HepG2 (cell line): ENCODE results near the gene COQ9. TPM values are rescaled to one million over a fixed set of nuclear protein-coding genes. Genes with fewer than 3 reads are reported as not detected.

ENCODE experiments used
- AHR ChIP-seq: IDR thresholded peaks from 2 replicates; pipeline ENCODE4 v1.6.1; 2018; ENCODE audit warnings: missing genetic modification reagents, missing compliant biosample characterization
- CREB3 ChIP-seq: sonication (generic); formaldehyde crosslinking; IDR thresholded peaks from 2 replicates; pipeline ENCODE4 v1.5.0; 2020; ENCODE audit warnings: missing genetic modification reagents
- FOSL2 ChIP-seq: sonication (generic); formaldehyde crosslinking; IDR thresholded peaks from 2 replicates; pipeline ENCODE4 v1.4.0; 2020; ENCODE audit warnings: missing genetic modification reagents
- HIC2 ChIP-seq: sonication (generic); formaldehyde crosslinking; IDR thresholded peaks from 2 replicates; pipeline ENCODE4 v1.9.0; 2022; ENCODE audit warnings: low read depth, missing genetic modification reagents
- HNRNPLL ChIP-seq: fragments of 200-400 bp; formaldehyde crosslinking; IDR thresholded peaks from 2 replicates; pipeline ENCODE4 v1.6.1; 2017; ENCODE audit warnings: mild to moderate bottlenecking, low read depth, low read length; ENCODE audit not compliant: poor library complexity, severe bottlenecking
- JUND ChIP-seq: sonication (generic); formaldehyde crosslinking; IDR thresholded peaks from 2 replicates; pipeline ENCODE4 v1.8.0; 2022; ENCODE audit warnings: mild to moderate bottlenecking, missing genetic modification reagents
- KLF11 ChIP-seq: IDR thresholded peaks from 2 replicates; pipeline ENCODE4 v1.6.1; 2016; ENCODE audit warnings: missing compliant biosample characterization
- LRRFIP1 ChIP-seq: sonication (generic); formaldehyde crosslinking; conservative IDR thresholded peaks from 2 replicates; pipeline ENCODE4 v1.4.0; 2020; ENCODE audit warnings: missing genetic modification reagents
- SALL2 ChIP-seq: sonication (generic); formaldehyde crosslinking; IDR thresholded peaks from 2 replicates; pipeline ENCODE4 v1.8.1; 2023; ENCODE audit warnings: mild to moderate bottlenecking, missing genetic modification reagents, inconsistent platforms
- ZFP36 ChIP-seq: fragments of 150-350 bp; IDR thresholded peaks from 2 replicates; pipeline ENCODE4 v1.6.1; 2018; ENCODE audit warnings: borderline replicate concordance, low read length, low read depth; ENCODE audit not compliant: partially characterized antibody
- polyA plus RNA-seq, 8 experiments: library from polyadenylated mRNA; depleted of rRNA in 3 of 8; stranded (reverse) in 7 of 8; unstranded in 1 of 8; fragments of >200 nt; fragmentation: Illumina TruSeq in 4 of 8; extraction: Trizol in 4 of 8; gene quantifications; 2 replicates each; pipeline versions ENCODE4 v1.2.1 to v1.2.3, GENCODE V29; 2011 to 2016; ENCODE audit warnings: low read depth in 4 of 8, missing spikeins in 1 of 8, mixed read lengths in 1 of 8; ENCODE audit not compliant: insufficient read depth in 1 of 8
- total RNA-seq, 5 experiments: library from RNA; depleted of rRNA; stranded (reverse); fragments of >200 nt; fragmentation: Illumina TruSeq; extraction: Trizol; gene quantifications; 2 replicates each; pipeline ENCODE4 v1.2.3, GENCODE V29; 2016; ENCODE audit warnings: low read depth in 1 of 5
- TF ChIP-seq, protein P1 (sequence below): sonication (generic); formaldehyde crosslinking; IDR thresholded peaks from 2 replicates; pipeline ENCODE4 v1.5.1; 2020; ENCODE audit warnings: missing genetic modification reagents, mild to moderate bottlenecking, borderline replicate concordance
- TF ChIP-seq, protein P2 (sequence below): sonication (generic); formaldehyde crosslinking; IDR thresholded peaks from 2 replicates; pipeline ENCODE4 v1.4.0; 2020; ENCODE audit warnings: mild to moderate bottlenecking, missing genetic modification reagents, borderline replicate concordance
- TF ChIP-seq, protein P3 (sequence below): IDR thresholded peaks from 2 replicates; pipeline ENCODE4 v1.6.1; 2016; ENCODE audit warnings: missing biosample characterization, missing genetic modification reagents, low read depth

COQ9 gene
- total and polyA plus RNA-seq, 2 of the 13 experiments (the other 11 are each of a cell fraction or from before 2014, with no cell fraction given) = 57.5 to 108 TPM

DNA sequence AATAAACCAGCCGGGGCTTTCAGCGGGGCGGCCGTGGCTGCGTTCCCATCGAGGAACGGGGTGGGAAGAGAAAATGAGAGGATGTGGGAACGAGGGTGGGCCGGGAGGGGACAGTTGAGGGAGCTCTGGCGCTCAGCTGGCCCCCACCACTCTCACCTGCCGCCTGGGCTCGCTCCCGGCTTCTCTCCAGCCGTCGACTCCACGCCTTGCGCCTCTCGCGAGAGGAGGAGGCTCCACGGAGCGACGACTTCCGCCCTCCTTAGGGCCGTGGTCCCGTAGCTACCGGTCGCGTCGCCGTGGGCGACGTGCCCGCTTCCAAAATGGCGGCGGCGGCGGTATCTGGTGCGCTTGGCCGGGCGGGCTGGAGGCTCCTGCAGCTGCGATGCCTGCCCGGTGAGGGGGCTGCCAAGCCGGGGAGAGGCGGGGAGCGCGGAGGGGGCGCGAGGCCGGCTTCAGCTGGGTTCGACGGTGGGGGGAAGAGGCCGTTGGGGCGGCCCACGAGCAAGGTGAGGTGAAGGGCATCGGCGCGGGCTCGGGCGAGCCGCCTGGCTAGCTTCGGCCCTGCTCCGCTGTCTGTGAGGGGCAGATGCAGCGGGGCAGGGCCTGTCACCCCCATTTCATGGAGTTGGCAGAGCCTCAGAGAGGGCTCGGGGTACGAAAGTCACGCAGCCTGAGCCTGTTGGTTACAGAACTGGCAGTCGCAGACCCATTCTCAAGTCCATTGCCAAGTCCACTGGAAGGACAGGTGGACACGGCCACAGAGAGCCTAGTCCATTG lies at the start of gene COQ9, which contains the start of gene CIAPIN1 (continued):
- no peak; the same call in 1 of the 2 replicates for TF ChIP-seq HIC2 (CRISPR knock-in tag)
- TF ChIP-seq KLF11 (CRISPR knock-in tag) = peak; percentile 35; the same call in 1 of the 2 replicates
- TF ChIP-seq, protein P1, sequence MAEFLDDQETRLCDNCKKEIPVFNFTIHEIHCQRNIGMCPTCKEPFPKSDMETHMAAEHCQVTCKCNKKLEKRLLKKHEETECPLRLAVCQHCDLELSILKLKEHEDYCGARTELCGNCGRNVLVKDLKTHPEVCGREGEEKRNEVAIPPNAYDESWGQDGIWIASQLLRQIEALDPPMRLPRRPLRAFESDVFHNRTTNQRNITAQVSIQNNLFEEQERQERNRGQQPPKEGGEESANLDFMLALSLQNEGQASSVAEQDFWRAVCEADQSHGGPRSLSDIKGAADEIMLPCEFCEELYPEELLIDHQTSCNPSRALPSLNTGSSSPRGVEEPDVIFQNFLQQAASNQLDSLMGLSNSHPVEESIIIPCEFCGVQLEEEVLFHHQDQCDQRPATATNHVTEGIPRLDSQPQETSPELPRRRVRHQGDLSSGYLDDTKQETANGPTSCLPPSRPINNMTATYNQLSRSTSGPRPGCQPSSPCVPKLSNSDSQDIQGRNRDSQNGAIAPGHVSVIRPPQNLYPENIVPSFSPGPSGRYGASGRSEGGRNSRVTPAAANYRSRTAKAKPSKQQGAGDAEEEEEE (CRISPR knock-in tag) = no peak
- TF ChIP-seq AHR (CRISPR knock-in tag) = no peak; the same call in 1 of the 2 replicates
- TF ChIP-seq FOSL2 (CRISPR knock-in tag) = peak; percentile 33
- TF ChIP-seq, protein P2, sequence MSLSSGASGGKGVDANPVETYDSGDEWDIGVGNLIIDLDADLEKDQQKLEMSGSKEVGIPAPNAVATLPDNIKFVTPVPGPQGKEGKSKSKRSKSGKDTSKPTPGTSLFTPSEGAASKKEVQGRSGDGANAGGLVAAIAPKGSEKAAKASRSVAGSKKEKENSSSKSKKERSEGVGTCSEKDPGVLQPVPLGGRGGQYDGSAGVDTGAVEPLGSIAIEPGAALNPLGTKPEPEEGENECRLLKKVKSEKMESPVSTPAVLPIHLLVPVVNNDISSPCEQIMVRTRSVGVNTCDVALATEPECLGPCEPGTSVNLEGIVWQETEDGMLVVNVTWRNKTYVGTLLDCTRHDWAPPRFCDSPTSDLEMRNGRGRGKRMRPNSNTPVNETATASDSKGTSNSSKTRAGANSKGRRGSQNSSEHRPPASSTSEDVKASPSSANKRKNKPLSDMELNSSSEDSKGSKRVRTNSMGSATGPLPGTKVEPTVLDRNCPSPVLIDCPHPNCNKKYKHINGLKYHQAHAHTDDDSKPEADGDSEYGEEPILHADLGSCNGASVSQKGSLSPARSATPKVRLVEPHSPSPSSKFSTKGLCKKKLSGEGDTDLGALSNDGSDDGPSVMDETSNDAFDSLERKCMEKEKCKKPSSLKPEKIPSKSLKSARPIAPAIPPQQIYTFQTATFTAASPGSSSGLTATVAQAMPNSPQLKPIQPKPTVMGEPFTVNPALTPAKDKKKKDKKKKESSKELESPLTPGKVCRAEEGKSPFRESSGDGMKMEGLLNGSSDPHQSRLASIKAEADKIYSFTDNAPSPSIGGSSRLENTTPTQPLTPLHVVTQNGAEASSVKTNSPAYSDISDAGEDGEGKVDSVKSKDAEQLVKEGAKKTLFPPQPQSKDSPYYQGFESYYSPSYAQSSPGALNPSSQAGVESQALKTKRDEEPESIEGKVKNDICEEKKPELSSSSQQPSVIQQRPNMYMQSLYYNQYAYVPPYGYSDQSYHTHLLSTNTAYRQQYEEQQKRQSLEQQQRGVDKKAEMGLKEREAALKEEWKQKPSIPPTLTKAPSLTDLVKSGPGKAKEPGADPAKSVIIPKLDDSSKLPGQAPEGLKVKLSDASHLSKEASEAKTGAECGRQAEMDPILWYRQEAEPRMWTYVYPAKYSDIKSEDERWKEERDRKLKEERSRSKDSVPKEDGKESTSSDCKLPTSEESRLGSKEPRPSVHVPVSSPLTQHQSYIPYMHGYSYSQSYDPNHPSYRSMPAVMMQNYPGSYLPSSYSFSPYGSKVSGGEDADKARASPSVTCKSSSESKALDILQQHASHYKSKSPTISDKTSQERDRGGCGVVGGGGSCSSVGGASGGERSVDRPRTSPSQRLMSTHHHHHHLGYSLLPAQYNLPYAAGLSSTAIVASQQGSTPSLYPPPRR = peak; percentile 73
- TF ChIP-seq LRRFIP1 = no peak
- TF ChIP-seq, protein P3, sequence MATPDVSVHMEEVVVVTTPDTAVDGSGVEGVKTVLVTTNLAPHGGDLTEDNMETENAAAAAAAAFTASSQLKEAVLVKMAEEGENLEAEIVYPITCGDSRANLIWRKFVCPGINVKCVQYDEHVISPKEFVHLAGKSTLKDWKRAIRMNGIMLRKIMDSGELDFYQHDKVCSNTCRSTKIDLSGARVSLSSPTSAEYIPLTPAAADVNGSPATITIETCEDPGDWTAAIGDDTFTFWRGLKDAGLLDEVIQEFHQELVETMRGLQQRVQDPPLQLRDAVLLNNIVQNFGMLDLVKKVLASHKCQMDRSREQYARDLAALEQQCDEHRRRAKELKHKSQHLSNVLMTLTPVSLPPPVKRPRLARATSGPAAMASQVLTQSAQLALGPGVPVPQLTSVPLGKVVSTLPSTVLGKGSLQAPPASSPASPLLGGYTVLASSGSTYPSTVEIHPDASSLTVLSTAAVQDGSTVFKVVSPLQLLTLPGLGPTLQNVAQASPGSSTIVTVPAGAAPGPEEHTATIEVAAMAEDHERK (CRISPR knock-in tag) = peak; percentile 98
- no peak for TF ChIP-seq ZFP36
- TF ChIP-seq HNRNPLL = peak; percentile 72
- TF ChIP-seq JUND (CRISPR knock-in tag) = no peak
- TF ChIP-seq CREB3 = 0 out of 2 replicates have a peak, but pooled peaks have one; percentile 53
- peak; percentile 99 for TF ChIP-seq SALL2
